HG03378 (cell line): ENCODE results near the gene GATA2.

Experiments used
- ATAC-seq: cut with Tn5 transposase; IDR thresholded peaks from one replicate; pipeline ENCODE4 v1.9.1; 2021; ENCODE audit warnings: mild to moderate bottlenecking, moderate library complexity; ENCODE audit not compliant: unreplicated experiment

Gene GATA2

DNA sequence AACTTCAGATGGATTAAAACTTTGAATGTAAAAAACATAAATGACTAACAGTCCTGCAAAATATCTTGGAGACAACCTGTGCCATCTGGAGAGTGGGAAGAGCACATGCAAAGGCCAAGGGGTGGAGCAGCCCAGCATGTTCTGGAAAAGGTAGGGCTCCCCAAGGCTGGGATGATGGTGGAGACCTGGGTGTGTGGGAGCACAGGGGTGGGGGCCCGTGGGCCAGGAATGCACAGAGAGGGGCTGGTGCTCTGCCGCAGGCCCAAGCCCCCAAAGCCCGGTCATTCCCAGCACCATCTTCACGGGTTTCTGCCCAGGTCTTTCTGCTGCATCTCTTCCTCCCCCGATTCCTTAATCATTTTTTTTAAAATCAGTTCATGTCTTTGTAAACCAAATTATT lies 9.7 kb upstream of the GATA2 start:
- ATAC-seq = no peak

GRCh38 chr3:128501431-128501830 lies 8.4 kb upstream of the GATA2 start:
- ATAC-seq = no peak

DNA sequence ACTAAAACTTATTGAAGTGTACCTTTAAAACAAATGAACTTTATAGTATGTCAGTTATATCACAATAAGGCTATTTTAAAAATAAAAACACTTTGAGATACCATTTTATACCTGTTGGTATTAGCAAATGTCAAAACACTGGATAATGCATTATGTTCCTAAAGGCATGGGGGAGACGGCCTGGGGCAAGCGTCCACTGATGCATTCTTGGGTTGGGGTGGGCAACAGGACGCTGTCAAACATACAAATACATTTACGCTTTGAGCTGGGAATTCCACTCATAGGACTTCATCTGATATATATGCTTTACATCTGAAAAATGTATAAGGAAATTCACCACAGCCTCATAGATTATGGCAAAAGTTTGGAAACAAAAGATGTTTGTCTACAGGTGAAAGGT lies 7.6 kb upstream of the GATA2 start:
- no peak for ATAC-seq

- ATAC-seq = no peak
Observed at GRCh38 chr3:128499724-128500275, 6.8 kb upstream of the GATA2 start.

- no peak for ATAC-seq
Observed at GRCh38 chr3:128498901-128499530, 6.0 kb upstream of the GATA2 start.

- no peak for ATAC-seq
Observed at GRCh38 chr3:128498127-128498626, 5.2 kb upstream of the GATA2 start.

DNA sequence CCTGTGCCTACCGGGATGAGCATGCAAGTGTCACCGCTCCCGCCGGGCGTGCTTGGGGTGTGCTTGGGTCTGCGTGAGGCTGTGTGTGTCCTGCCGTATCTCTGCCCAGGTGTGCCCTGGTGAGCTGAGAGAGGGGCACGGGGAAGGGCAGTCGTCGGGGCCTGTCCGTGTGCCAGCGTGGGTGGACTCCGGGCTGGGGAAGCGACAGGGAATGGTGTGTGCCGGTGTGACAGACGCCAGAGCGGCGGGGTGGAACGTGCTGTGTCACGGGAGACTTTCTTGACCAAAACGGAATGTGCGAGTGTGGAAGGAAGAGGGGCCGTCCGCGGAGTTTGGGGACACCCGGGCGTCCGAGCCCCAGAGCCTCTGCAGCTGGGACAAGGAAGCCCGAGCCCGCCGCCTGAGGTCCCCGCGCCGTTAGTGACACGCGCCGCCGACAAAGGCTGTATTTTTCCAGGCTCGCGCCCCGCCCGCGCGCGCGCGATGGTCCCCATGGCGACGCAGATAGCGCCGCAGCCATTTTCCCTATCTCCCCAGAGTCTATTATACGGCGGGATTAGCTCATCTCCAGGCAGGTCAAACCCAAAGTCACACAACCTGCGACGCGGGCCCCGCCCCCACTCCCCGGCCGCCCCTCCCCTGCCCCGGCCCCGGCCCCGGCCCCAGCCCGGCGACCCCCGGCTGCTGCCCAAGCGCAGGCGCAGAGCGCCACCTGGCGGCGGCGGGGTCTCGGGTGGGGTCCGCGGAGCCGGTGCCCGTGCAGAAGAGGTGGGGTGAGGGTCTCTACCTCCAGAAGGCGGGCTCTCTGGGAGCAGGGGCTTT lies 4.5 kb upstream of the GATA2 start:
- ATAC-seq = no peak

DNA sequence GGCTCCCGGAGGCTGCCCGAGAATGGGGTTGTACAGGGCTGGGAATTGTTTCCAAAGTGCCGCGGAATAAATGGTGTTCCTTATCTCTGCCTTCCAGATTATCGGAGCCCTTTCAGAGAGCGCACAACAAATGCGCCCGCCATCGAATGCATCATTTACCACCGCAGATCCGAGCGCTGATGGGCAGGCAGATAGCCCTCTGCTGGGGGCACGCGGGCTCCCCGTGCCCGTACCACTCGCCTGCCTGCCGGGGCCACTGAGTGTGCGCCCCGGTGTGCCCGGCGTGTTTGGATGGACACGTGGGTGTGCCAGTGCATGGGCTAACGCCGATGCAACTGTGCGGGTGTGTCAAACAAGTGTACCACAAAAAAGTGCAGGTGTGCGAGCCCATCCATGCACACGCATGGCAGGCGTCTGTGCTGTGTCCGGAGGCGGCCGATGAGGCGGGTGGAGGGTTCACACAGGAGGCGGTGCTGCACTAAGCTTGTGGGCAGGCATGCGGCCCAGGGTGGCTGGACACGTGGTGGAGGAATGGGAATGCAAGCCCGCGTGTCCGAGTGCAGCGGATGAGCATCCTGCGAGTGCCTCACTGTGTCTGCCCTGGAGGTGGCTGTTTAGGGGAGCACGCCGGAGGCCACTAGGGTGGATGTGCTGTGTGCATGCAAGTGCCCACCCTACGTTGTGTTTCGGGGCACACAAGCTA lies 3.8 kb upstream of the GATA2 start:
- ATAC-seq = no peak

DNA sequence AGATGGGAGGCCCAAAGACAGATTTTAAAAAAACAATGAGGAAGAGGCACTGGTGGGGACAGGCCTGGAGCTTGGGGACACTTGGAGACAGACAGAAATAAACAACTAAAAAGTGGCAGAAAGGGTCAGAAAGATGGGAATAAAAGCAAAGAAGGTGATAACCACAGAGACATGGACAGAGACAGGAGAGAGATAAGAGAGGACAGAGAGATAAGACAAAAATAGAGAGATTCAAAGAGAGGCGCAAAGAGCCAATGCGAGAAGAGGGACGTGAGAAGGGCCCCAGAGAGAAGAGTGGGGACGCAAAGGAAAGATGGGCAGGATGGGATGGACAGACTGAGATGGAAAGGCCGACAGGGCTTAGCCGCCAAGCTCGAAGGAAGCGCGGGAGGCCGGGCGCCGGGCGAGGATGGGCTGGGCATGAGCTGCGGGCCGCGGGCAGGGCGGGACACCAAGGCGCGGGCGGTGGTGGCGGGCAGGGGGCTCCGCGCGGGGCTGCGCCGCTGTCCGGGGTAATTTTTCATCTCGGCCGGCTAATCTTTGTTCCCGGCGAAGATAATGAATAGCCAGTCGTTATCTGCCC lies 3.1 kb upstream of the GATA2 start:
- no peak for ATAC-seq

DNA sequence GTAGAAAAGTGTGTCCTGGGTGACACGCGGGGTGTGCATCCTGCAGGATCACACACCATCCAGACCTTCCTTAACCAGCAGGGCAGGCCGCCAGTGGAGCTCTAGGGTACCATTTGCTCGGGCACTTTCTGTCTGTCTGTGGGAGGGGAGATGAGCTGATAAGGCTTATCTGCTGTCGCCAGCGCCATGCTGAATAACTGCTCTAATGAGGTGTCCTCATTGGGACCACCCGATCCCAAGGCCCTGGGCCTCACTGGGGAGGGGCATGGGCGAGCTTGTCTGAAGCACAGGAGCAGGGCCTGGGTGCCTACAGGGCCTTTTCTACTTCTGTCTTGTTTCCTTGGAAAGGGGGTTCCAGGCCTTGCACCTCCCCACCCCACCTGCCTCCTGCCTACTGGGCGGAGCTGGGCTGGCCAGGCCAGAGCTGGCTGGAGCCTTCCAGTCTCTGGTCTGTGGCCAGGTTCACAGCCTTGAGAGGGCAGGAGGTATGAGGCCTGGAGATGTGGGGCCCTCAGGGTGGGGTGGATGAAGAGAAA lies 2.5 kb upstream of the GATA2 start:
- ATAC-seq = no peak

- no peak for ATAC-seq
Observed at GRCh38 chr3:128494367-128494650, 1.3 kb upstream of the GATA2 start.

DNA sequence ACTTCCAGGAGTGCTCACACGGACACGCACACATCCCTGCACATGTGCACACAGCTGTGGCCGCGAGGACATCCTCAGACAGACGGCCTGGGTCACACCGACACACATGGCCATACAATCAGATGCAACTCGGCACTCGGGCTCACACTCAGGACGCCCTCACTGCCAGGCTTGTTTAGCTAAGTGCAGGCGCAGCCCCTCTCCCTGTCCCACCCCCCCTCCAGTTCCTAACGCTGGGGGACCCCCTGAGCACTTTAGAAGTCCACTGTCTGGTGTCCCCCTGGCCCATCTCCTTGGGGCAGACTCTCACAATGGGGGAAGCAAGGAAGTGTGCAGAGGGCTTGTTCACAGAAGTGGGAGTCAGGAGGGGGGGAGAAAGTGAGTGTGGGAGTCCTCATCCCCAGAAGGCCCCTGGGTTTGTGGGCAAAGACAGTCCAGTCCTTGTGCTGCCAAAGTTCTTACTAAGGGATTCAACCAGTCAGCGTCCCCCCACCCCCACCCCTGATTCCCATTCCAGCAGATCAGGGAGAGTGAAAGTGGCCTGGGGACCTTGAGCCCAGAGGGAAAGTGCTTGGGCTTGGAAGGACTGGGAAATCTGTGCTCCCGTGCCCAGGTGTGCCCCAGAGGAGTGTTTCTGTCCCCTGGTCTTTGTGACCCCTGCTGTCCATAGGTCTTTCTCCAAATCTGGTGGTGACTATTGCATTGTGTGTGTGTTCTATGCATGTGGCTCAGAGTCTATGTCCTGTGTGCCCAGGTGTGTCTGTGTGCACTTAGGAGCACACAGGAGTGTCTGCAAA lies 767 bp upstream of the GATA2 start:
- ATAC-seq = no peak

DNA sequence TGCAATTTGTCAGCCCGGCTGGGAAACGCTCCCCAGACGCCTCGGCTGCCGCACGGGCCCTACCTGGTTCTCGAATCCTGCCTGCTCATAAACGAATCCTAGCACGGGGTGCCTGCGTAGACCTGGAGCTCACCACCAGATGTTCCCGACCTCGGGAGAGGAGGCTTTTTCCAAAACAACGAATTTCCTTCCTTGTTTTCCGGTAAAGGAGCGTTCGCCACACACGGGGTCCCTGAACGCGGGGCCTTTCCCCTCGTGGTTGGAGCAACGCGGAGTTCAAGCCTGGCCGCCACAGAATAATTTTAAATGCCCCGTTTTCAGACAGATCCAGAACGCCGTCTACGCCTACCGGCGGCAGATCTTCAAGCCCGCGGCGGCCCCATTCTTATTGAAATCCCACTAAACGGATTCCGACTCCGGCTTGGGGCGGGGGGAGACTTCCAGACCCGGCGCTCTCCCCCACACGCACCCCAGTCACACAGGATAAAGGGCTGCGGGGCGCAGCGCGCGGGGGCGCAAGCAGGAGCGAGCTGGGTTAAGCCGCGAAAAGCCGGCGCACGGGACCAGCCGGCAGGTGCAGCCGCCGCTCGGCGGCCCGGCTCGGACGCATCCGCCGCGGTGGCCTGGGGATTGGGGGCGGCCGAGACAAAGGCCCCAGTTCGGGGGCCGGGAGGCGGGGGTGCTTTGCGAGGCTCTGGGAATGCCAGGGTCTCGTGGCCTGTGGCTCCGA lies 895 bp downstream of the GATA2 start:
- ATAC-seq = no peak

- ATAC-seq = no peak
Observed at GRCh38 chr3:128491691-128491940, 1.4 kb downstream of the GATA2 start.

- ATAC-seq = no peak
Observed at GRCh38 chr3:128490915-128491690, 1.9 kb downstream of the GATA2 start.

- no peak for ATAC-seq
Observed at GRCh38 chr3:128490650-128490914, 2.4 kb downstream of the GATA2 start.

DNA sequence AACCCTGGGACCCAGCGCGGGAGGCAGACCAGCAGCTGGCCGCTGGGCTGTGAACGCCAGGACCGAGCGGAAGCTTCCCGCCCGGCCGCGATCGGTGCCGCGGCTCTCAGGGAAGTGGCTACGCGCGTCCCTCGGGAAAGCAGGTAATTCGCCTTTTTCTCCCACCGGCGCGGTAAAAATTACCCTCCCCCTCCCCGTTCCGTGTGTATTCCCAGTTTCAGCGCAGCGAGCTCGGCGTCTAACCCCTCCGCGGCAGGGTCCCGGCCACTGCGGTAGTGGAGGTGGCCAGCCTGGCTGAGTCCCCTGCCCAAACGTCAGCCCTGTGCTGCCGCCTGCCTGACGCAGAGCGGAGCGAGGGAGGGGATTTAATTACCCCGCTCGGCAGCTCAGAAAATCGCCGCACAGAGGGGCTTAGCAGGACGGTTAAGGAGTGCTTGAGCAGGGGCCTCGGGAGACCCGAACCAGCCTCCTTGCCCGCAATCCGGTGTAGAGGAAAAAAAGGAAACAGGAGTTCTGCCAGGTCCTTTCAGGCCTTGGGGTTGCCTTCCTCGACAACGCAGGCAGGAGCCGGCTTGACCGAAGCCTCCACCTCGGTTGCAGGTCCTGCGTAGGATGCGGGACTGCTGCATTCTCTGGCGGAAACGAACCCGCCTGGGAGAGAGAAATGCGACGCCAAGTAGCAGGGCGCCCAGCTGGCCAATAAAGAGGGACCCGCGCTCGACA lies 2.9 kb downstream of the GATA2 start:
- no peak for ATAC-seq

DNA sequence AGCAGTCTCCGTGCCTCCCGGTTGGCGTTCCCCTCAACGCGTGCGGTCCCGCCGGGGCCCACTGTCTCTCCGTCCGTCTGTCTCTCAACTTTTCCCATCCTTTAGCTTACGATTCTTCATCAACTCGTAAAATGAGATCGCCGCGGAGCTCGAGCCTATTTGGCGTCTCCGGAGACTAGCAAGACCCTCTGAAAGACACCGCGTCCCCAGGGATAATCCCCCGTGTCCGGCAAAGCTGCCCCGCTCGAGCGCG lies 3.4 kb downstream of the GATA2 start:
- ATAC-seq = no peak
